NCI-H146 treated with DMSO at 0.1 percent for 48 hours (cell line): ENCODE measurements around the gene JOSD1.
"Not testable (repeated sequence)": the region's sequence is repeated elsewhere in the genome, so short reads cannot be mapped to it uniquely, and the experiment has no call there.

Source experiments
- DNase-seq: peaks from one replicate; lab custom pipeline; 2025; ENCODE audit not compliant: unreplicated experiment; lab: John Stamatoyannopoulos, UW

Gene JOSD1

DNA sequence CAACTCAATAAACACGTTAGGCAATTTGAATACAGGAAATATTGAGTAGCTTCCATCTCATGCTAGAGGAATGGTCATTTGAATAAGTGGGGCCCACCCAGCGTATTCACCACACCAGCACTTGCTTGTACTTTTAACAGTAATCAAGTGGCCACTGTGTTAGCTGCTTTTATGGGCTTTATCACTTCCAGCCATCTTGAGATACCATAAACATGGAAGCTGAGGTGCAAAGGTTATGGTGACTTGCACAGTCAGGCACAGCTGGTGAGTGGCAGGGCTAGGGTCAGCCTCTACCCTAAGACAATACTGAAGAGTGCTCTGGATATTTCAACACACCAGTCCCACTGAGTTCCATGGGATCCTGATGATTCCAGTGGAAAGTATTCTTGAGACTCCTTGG is 6.7 kb downstream of the JOSD1 start:
- DNase-seq = no peak

DNA sequence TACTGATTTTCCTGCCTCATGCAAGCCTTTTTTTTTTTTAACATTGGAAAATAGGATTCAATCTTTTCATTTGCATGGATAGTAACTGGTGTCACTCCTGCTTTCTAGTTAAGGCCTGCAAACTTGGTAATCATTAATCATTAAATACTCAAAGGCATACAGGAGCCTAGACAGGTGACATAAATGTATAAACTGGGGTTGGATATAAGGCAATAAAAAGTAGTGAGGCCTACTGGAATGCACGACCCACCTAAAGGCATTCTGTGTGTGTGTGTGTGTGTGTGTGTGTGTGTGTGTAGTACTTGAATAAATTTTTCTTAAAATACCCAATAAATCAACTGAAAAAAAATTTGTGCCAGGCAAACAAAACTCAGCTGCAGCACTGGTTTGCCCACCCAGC is 11.1 kb downstream of the JOSD1 start:
- no peak for DNase-seq

- DNase-seq = no peak
These were observed 15.0 kb downstream of the JOSD1 start for GRCh38 chr22:38685761-38686160.

GRCh38 chr22:38684895-38685294 is 15.8 kb downstream of the JOSD1 start:
- DNase-seq = no peak

DNA sequence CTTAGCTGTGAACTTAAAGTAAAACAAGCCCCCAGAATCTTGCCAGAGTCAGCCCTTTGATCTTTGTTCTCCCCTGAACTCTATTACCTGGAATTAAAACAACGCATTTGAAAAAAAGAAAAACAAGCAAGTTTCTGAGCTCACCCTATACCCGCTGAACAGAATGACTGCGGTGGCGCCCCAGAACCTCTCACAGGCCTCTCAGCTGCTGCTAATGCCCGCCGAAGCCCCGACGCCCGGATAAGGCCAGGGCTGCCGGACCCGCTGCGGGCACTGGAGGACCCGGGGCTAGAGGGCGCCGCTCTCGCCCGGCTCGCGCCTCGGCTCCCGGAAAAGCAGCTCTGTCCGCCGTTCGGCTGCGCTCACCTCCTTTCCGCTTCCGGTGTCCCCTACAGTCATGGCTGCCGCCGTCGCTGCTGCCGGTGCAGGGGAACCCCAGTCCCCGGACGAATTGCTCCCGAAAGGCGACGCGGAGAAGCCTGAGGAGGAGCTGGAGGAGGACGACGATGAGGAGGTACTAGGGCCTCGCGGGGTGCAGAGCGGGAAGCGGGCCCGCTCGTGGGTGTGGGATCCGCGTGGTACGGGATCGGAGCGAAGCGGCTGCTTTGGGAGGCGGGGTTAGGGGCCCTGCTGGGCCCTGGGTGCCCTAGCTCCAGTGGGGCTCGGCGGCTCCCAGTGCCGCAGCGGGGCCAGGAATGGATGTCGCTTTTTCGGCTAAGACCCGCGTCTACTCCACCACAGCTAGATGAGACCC is 19.0 kb downstream of the JOSD1 start, which contains the start of gene TOMM22:
Gene TOMM22 (plus strand): TSS at position 376 of the 754 bp plus-strand sequence. CDS start 22 bp downstream, at position 398.
- DNase-seq = peak; percentile 51

DNA sequence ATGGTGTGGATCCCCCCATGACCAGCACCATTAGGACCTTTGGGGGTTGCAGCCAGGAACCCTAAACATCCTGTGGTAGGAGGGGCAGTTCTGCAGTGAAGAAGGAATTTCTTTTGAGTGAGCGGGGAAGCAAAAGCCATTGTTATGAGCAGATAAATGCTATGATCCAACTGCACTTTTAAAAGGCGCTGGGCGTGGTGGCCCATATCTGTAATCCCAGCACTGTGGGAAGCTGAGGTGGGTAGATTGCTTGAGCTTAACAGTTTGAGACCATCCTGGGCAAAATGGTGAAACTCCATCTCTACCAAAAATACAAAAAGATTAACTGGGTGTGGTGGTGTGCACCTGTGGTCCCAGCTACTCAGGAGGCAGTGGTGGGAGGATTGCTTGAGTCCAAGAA is 24.9 kb downstream of the JOSD1 start:
- no peak for DNase-seq

DNA sequence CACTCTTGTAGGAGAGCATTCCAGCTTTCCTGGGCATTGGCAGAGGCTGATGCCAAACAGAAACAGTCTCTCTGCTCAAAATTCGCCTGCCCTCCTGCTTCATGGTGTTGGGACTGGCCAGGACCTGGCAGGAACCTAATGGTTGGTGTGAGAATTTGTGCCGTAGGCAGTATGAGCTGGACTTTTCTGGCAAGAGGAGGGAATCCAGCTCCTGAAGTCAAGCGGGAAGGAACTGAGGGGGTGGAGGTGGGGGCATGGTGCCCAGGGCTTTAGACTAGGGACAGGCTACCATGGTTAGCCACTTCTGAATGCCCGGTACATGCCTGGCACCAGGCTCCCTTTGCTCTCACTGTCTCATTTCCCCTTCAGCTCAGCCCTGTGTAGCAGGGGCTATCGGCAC is 25.9 kb downstream of the JOSD1 start:
- DNase-seq = no peak

GRCh38 chr22:38657045-38657909 is 43.5 kb downstream of the JOSD1 start:
- DNase-seq = peak; percentile 19

- DNase-seq = peak; percentile 84
These were observed 44.3 kb downstream of the JOSD1 start, which contains the start of the genes CBY1 and FAM227A for GRCh38 chr22:38656256-38657044. Gene CBY1, plus strand, starts transcription at chr22:38656638. Its CDS starts 11,417 bp downstream, at chr22:38668055. Gene FAM227A, minus strand, starts transcription at chr22:38656392. Its CDS starts 6,224 bp downstream, at chr22:38650168.

DNA sequence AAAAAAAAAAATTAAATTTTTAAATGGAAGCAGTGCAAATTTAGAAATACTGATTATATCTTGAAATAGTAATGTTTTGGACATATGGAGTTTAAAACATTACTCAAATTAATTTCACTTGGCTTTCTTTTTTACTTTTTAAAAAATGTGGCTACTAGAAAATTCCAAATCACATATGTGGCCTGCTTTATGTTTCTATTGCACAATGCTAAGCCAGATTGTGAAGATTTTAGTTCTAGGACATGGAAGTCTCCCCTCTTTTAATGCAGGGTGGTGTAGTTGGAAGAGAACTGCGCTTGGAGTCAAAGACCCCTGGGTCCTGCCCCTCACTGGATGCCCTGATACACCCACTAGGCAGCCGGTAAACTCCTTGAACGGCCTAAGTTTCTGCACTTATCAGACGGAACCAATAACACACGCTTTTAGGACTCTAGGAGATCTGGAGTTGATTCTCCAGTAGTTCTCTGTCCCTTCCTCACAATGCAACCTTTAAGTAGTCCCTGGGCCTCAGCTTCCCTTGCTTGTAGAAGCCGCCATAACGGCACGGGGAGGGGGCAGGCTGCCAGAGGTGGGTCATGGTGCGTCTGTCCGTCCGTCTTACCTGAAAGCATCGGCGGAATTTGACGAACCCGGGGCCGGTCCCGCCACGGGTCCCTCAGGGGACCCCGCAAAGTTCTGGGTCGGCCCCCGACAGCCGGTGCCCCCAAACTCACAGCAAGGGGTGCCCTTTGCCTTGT is 45.1 kb downstream of the JOSD1 start:
- DNase-seq = peak; percentile 34

DNA sequence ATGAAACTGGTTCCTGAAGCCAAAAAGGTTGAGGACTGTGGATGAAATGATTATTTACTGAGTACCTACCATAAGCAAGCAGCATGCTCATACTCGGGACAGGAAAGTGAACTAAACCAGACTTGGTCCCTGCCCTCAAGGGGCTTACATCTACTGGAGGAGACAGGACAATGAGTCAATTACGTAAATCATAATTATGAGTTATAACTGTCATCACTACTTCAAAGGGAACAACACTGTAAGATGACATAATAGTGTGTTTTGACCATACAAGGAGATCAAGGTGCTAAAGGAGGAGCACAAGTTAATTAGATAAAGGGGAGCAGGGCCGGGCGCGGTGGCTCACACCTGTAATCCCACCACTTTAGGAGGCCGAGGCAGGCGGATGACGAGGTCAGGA is 47.0 kb downstream of the JOSD1 start:
- DNase-seq = no peak

DNA sequence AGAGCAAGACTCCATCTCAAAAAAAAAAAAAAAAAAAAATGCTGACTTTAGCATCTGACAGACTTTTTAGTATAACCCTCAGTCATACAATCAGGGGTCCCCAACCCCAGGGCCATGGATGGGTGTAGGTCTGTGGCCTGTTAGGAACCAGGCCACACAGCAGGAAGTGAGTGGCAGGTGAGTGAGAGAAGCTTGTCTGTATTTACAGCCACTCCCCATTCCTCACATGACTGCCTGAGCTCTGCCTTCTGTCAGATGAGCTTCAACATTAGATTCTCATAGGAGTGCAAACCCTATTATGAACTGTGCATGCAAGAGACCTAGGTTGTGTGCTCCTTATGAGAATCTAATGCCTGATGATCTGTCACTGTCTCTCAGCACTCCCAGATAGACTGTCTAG is 47.9 kb downstream of the JOSD1 start:
- no peak for DNase-seq

DNA sequence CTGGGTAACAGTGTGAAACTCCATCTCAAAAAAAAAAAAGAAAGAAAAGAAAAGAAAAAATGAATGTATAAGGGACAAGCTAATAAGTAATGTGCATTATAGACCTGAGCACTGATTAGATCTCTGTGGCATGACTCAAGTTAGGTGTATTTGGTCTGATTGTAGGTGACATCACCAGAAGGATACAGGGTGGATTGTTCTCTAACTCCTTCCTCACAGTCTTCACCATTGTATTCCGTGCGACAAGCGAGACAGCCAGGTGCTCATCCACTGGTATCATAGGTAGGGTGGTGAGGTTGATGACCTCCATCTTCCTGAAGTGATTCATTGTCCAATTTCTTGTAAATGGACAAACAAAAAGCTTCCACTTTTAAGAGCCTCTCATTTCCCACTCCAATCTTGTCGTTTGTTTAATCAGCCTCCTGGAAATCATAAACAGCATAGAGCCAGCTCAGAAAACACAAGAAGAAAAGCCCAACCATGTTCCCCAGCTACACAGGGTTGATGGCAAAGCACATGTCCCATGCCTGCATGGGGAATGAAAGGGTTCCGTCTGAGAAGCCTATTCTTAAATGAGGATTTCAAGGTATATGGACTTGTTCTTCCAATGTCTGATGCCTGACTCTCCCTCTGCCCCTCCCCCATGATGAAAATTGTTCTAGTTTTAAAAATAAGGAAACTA is 50.8 kb downstream of the JOSD1 start:
- no peak for DNase-seq

GRCh38 chr22:38645430-38645829 is 55.3 kb downstream of the JOSD1 start:
- DNase-seq = no peak

DNA sequence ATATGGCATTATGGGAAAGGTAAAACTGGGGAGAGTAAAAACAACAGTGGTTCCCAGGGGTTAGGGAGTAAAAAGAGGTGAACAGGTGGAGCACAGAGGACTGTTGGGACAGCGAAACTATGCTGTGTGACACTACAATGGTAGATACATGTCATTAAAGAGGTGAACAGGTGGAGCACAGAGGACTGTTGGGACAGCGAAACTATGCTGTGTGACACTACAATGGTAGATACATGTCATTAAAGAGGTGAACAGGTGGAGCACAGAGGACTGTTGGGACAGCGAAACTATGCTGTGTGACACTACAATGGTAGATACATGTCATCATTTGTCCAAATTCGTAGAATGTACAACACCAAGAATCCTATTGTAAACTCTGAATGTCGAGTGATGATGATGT is 56.5 kb downstream of the JOSD1 start:
- not testable (repeated sequence) for DNase-seq

- DNase-seq = no peak
These were observed 59.2 kb downstream of the JOSD1 start for GRCh38 chr22:38641476-38642040.

DNA sequence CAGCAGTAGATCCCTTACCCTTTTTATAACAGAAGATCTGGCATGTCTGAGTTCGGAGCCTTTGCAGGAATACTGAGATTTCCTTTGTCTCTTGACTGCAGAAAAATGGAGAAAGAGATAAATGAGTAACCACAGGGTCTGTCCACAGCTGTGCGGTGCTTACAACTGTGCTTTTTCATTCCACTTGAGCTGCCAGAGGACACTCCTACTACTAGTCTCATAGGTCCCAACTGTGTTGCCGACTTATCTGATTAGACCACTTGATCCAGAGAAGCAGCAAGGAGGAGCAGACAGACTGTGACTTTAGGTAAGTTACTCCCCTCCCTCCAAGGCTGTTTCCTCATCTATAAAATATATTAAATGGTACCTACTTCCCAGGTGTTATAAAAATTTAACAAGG is 62.0 kb downstream of the JOSD1 start:
- no peak for DNase-seq

- no peak for DNase-seq
These were observed 62.5 kb downstream of the JOSD1 start for GRCh38 chr22:38638216-38638615.
